AG10803 (cell line): Measurements from ENCODE around the gene CACNA1C.

Source experiments
- DNase-seq: peaks from one replicate; pipeline ENCODE4 v3.0.0; 2010; ENCODE audit warnings: low read depth
- H3K4me3 ChIP-seq: 2 replicates; pipeline ENCODE4 v1.5.1; 2011; ENCODE audit warnings: mild to moderate bottlenecking, low read length, control low read depth
- CTCF ChIP-seq: conservative IDR thresholded peaks from 2 replicates; pipeline ENCODE4 v1.5.1; 2011; ENCODE audit warnings: mild to moderate bottlenecking, low read length, control low read depth, inconsistent platforms

CACNA1C gene

GRCh38 chr12:2447861-2448260 lies 395.1 kb downstream of the CACNA1C start:
- no peak for DNase-seq
- TF ChIP-seq CTCF: no peak
- H3K4me3 ChIP-seq: no peak overlapping the region

DNA sequence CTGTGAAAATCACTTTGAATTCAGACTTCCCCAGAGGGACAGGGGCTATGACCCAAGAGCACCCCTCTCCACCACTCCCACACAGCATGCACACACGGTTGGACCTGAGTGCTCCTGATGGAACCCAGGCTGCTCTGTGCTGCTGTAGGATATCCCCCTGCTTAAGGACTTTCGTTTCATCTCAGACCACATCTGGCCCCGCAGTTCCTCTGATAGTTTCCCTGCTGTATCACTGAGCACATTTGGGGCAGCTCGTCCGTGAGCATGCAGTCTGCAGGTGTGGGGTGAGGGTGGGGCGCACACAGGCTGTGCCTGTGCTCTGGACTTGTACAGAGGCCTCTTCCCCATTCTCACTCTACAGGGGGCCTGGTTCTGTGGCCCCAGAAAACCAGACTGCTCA lies 396.8 kb downstream of the CACNA1C start:
- TF ChIP-seq CTCF: no peak
- no peak overlapping the region for H3K4me3 ChIP-seq
- DNase-seq: no peak

GRCh38 chr12:2450553-2450952 lies 397.8 kb downstream of the CACNA1C start:
- H3K4me3 ChIP-seq: no peak overlapping the region
- TF ChIP-seq CTCF: no peak
- DNase-seq: no peak

DNA sequence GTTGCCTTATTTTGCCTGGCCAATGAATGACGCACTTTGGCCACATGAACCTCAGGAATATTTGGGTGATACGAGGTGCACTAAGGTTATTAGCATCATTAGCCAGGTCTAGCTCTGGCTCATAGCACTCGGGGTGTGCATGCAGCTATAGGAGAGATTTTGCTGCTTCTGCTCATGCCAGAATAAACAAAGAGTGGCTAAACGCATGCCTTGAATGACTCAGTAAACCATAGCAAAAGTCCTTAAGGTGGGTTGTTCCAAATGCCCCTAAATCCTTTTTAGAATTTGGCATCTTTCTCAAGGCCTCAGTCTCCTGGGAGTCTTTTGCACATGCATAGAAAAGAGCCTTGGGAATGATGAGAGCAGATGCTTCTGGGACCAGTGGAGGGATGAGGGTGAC lies 398.2 kb downstream of the CACNA1C start:
- TF ChIP-seq CTCF: no peak
- H3K4me3 ChIP-seq: no peak overlapping the region
- DNase-seq: peak; percentile 25

- no peak for TF ChIP-seq CTCF
- DNase-seq: no peak
- H3K4me3 ChIP-seq: no peak overlapping the region
Measured at GRCh38 chr12:2451497-2451896, 398.7 kb downstream of the CACNA1C start.

GRCh38 chr12:2453076-2453760 lies 400.4 kb downstream of the CACNA1C start:
- peak; percentile 16 for DNase-seq
- H3K4me3 ChIP-seq: no peak overlapping the region
- TF ChIP-seq CTCF: no peak

- H3K4me3 ChIP-seq: no peak overlapping the region
- no peak for TF ChIP-seq CTCF
- no peak for DNase-seq
Measured at GRCh38 chr12:2453761-2454090, 400.9 kb downstream of the CACNA1C start.
